Measurements from ENCODE around the gene LRRC25. TPM values are rescaled to one million over a fixed set of nuclear protein-coding genes. Genes with fewer than 3 reads are reported as not detected.

LRRC25 gene
- total RNA-seq, 4 donors from 2014 or later, result 1.1 to 7.1 (median 2.2) TPM

DNA sequence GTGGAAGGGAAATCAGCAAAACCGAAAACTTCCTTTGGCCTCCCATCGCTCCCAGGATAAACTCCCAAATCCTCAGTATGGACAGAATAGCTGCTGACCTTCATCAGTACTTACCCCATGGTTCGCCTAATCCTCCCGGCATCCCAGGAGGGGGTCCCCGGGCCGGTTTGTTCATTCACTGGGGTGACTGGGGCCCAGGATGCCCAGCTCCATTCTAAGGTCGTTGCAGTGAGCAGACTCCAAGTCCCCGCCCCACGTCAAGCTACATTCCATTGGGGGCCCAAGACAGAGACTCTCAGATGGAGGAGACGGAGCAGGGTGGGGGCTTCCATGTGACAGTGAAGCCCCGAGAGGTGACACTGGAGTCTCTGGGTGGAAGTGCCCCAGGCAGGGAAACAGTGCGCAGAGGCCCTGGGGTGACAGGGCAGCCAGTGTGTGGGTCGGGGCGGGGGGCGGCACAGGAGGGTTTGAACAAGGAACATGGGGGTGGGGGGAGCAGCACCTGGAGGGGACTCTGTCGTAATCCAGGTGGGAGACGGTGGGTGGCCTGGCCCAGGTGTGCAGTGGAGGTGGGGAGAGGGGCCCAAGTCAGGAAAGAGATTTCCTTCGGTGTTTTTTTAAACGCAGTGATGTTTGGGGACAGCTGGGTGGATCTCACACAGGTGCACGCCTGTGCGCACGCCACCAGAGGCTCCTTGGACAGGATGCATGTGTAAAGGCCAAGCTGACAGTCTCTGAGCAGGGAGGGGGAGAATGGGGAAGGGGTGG is 26.9 kb upstream of the LRRC25 start:
- Histone ChIP-seq H3K27me3 (no peaks in the 10 kb centered on the region), H3K36me3 (no peaks in the 10 kb centered on the region), H3K9me3 (no peaks in the 10 kb centered on the region), H3K4me1 (peaks cover 22 to 47% of the 10 kb centered on the region in 2 donors), H3K4me3 (replicated peaks in 1 of 3) (no peak overlapping the region), H3K27ac (no peak overlapping the region)
- WGBS, 2 donors, result 79 to 82% methylated on average over 22 of the region's 22 CpGs
- intact Hi-C loops (cut with DNase I), result no loop called here
- DNase-seq, result no peak
- TF ChIP-seq POLR2A (IDR thresholded peaks at IDR 0.05), result no peak
- TF ChIP-seq, protein P1, sequence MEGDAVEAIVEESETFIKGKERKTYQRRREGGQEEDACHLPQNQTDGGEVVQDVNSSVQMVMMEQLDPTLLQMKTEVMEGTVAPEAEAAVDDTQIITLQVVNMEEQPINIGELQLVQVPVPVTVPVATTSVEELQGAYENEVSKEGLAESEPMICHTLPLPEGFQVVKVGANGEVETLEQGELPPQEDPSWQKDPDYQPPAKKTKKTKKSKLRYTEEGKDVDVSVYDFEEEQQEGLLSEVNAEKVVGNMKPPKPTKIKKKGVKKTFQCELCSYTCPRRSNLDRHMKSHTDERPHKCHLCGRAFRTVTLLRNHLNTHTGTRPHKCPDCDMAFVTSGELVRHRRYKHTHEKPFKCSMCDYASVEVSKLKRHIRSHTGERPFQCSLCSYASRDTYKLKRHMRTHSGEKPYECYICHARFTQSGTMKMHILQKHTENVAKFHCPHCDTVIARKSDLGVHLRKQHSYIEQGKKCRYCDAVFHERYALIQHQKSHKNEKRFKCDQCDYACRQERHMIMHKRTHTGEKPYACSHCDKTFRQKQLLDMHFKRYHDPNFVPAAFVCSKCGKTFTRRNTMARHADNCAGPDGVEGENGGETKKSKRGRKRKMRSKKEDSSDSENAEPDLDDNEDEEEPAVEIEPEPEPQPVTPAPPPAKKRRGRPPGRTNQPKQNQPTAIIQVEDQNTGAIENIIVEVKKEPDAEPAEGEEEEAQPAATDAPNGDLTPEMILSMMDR (IDR thresholded peaks at IDR 0.05), result no peak

DNA sequence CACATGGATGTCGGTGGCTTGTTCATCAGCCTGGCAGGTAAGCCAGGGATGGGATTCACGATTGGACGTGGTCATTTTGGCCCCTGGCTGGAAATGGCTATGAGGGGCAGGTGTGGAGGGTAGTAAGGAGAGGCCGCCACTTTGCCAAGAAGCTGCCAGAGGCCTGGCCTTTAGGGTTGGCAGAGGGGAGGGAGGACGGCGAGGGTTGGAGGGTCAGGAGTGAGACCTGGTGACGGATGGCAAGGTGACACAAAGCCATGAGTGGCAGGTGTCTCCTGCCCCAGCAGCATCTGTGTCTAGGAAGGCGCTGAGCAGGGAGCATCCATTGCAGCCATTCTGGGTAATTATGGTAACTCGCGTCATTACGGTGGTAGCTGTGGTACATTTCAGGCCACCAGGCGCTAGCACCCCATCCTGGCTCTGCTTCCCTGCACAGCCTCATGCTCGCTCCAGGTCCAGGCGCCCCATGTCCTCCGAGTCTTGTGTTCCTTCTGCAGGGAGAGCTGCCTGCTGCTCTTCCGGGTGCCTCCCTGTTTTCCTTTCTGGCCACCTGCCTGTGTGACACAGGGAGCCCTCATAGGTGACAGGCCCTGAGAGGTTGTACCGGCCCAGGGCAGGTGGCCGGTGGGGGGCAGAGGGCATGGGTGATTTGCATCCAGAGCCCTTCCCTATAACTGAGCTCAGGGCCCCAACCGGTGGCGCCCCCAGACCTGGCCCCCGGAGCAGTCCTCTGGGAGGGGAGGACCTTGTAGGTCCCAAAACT is 26.0 kb upstream of the LRRC25 start:
- Histone ChIP-seq H3K36me3 (no peaks in the 10 kb centered on the region), H3K4me1 (peaks cover 24 to 44% of the 10 kb centered on the region in 2 donors), H3K27me3 (no peaks in the 10 kb centered on the region), H3K27ac (no peak overlapping the region), H3K4me3 (replicated peaks in 1 of 3) (no peak overlapping the region), H3K9me3 (no peaks in the 10 kb centered on the region)
- intact Hi-C loops (cut with DNase I), result no loop called here
- no peak for DNase-seq
- 82 to 90% methylated on average over 17 to 19 of the region's 21 CpGs for WGBS, 2 donors
- no peak for TF ChIP-seq POLR2A (IDR thresholded peaks at IDR 0.05)
- TF ChIP-seq, protein P1 (IDR thresholded peaks at IDR 0.05), result no peak

DNA sequence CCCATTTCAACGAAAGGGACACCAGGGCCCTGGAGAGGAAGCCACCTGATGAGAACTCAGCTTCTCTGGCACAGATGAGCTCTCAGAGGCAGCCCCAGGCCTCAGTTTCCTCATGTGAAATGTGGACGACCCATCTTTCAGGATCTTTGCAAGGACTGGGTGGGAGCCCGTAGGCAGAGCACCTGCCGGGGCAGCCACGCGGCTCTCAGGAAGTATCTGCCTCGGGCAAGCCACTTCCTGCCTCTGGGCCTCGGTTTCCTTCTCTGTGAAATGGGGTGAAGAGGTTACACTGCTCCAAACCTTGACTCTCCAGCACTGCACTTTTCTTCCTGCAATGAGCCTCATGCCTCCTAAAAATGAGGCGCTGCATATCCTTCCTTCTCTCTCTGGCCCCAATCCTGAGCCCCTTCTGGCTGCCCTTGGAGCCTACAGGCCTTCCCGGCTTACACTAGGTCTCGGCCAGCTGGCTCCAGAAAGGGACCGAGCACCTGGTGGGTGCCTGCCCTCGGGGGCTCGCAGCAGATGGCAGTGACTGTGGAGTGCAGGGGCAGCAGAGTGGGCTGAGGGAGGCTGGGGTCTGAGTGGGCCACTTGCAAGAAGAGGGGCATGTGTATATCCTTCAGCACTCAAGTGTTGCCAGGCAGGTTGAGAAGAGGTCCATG is 25.2 kb upstream of the LRRC25 start:
- 73 to 83% methylated on average over 10 to 14 of the region's 14 CpGs for WGBS, 2 donors
- Histone ChIP-seq H3K36me3 (no peaks in the 10 kb centered on the region), H3K27me3 (no peaks in the 10 kb centered on the region), H3K4me3 (replicated peaks in 1 of 3) (no peak overlapping the region), H3K27ac (no peak overlapping the region), H3K9me3 (no peaks in the 10 kb centered on the region), H3K4me1 (peaks cover 29 to 51% of the 10 kb centered on the region in 2 donors)
- intact Hi-C loops (cut with DNase I), result no loop called here
- no peak for DNase-seq
- TF ChIP-seq, protein P1 (IDR thresholded peaks at IDR 0.05), result no peak
- no peak for TF ChIP-seq POLR2A (IDR thresholded peaks at IDR 0.05)

DNA sequence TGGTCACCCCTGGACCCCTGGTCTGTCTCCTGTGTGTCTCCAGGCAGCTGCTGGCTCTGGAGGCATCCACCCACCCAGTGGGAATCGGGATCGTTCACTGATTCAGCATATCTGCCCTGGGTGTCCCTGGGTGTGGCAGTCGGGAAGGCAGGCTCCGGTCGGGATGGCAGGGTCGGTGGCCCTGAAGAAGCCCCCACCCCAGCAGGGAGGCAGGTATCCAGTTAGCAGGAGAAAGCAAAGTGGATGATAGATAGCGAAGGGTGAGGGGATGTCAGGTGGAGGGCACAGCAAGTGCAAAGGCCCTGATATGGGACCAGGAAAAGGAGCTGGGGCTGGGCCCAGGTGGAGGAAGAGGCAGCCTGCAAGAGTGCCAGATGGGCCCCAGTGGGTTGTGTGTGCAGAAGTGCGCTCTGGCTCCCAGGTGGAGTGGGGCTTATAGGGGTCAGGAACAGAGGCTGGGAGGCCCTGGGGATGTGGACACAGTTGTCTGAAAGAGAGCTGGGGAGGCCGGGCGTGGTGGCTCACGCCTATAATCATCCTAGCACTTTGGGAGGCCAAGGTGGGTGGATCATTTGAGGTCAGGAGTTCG is 24.0 kb upstream of the LRRC25 start:
- H3K4me3 ChIP-seq (replicated peaks in 1 of 3), result no peak overlapping the region
- WGBS, 2 donors, result 78 to 87% methylated on average over 10 to 11 of the region's 12 CpGs

More for the DNA sequence above, 24.0 kb upstream of the LRRC25 start:
- no peaks in the 10 kb centered on the region for H3K9me3 ChIP-seq
- TF ChIP-seq POLR2A (IDR thresholded peaks at IDR 0.05), result no peak
- TF ChIP-seq, protein P1 (IDR thresholded peaks at IDR 0.05), result no peak
- intact Hi-C loops (cut with DNase I), result no loop called here
- DNase-seq, result no peak
- H3K36me3 ChIP-seq, result no peaks in the 10 kb centered on the region
- peaks cover 40 to 63% of the 10 kb centered on the region in 2 donors for H3K4me1 ChIP-seq
- no peaks in the 10 kb centered on the region for H3K27me3 ChIP-seq
- H3K27ac ChIP-seq, result no peak overlapping the region
